Keratinocyte (primary cell): Measurements from ENCODE around the gene MBIP.

Experiments
- EZH2 ChIP-seq: IDR thresholded peaks from one replicate; pipeline ENCODE4 v1.6.1; 2012; ENCODE audit warnings: inconsistent platforms, mild to moderate bottlenecking, low read length, moderate library complexity
- TF ChIP-seq, protein P1 (sequence below), 3 experiments: IDR thresholded peaks in 1 of 3; conservative IDR thresholded peaks in 1 of 3; optimal IDR thresholded peaks in 1 of 3; 2 replicates in 2 of 3; 3 replicates in 1 of 3; pipeline versions ENCODE3 to v1.5.1; 2011; ENCODE audit warnings: low read length in 3 of 3, mild to moderate bottlenecking in 3 of 3, moderate library complexity in 2 of 3, control low read depth in 1 of 3, inconsistent platforms in 1 of 3; ENCODE audit not compliant: insufficient read depth in 2 of 3; ENCODE audit errors: extremely low read depth in 1 of 3

DNA sequence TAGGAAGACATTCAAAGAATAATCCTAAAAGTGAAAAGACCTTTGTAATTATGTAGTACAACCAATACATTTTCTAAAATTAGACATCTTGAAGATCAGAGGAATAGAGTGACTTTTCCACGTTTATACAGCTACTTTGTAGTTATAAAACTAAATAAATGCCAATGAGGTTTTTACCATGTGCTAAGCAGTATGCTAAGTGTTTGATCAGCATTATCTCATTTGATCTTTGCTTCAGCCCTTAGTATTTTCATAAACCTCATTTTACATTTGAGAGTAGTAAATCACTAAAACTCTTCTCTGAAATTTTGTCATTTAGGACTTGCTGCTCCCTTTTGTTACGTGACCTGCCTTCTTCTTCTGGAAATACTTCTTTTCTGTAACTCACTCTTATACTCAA lies 13.6 kb downstream of the MBIP start:
- TF ChIP-seq EZH2: no peak
- TF ChIP-seq, protein P1, sequence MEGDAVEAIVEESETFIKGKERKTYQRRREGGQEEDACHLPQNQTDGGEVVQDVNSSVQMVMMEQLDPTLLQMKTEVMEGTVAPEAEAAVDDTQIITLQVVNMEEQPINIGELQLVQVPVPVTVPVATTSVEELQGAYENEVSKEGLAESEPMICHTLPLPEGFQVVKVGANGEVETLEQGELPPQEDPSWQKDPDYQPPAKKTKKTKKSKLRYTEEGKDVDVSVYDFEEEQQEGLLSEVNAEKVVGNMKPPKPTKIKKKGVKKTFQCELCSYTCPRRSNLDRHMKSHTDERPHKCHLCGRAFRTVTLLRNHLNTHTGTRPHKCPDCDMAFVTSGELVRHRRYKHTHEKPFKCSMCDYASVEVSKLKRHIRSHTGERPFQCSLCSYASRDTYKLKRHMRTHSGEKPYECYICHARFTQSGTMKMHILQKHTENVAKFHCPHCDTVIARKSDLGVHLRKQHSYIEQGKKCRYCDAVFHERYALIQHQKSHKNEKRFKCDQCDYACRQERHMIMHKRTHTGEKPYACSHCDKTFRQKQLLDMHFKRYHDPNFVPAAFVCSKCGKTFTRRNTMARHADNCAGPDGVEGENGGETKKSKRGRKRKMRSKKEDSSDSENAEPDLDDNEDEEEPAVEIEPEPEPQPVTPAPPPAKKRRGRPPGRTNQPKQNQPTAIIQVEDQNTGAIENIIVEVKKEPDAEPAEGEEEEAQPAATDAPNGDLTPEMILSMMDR (optimal IDR thresholded peaks at IDR 0.05 in 1 of 3, IDR thresholded peaks at IDR 0.05 in 1 of 3, conservative IDR thresholded peaks at IDR 0.05 in 1 of 3; ENCODE audit: extremely low read depth in 1 of 3, insufficient read depth in 2 of 3, low read length in 3 of 3): no peak
